ENCODE data around the gene CRYAB.

The CRYAB gene

DNA sequence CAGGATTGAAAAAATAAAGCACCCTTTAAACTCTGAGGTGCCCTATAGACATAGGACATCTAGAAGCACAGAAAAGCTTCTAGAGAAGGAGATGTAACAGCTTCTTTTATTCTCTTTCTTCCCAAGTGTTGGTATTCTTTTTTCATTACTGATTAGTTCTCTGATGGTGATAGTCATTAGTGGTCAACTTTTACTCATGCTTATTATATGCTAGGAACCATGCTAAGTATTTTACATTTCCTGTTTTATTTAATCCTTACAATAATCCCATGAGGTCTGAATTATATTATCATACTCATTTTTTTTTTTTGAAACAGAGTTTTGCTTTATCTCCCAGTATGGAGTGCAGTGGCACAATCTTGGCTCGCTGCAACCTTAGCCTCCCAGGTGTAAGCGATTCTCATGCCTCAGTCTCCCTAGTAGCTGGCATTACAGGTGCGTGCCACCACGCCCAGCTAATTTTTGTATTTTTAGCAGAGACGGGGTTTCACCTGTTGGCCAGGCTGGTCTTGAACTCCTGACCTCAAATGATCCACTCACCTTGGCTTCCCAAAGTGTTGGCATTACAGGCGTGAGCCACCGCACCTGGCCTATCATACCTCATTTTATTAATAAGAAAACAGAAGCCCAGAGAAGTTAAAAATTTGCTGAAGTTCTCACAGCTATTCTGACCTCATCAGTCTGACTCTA is 10.1 kb upstream of the CRYAB start:
- H3K4me3 Mint-ChIP-seq: no peak overlapping the region
- H3K36me3 Mint-ChIP-seq (ENCODE audit: low read depth): no peaks in the 10 kb centered on the region
- DNase-seq: no peak
- H3K9me3 Mint-ChIP-seq: no peaks in the 10 kb centered on the region
- H3K27me3 Mint-ChIP-seq: peaks cover 11% of the 10 kb centered on the region
- no peak overlapping the region for H3K27ac Mint-ChIP-seq
- peaks cover 9% of the 10 kb centered on the region for H3K4me1 Mint-ChIP-seq (ENCODE audit: low read depth)

DNA sequence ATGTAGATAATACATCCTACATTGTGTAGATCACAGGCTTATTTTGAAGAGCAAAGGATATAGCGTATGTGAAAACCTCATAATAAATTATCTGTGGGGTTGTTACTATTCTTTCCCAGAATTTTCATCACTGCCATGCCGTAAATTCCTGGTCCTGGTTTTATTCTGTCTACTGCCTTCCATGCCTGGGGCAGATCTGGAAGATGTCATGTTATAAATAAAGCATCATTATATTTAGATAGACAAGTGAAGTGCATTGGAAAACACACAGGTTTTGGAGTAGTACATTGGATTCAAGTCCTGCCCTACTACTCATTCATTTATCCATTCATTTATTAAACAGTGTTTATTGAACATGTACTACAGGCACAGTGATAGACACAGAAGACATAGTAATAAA is 9.3 kb upstream of the CRYAB start:
- Mint-ChIP-seq H3K9me3 (no peaks in the 10 kb centered on the region), H3K27me3 (peaks cover 19% of the 10 kb centered on the region), H3K27ac (no peak overlapping the region), H3K4me1 (ENCODE audit: low read depth) (peaks cover 3% of the 10 kb centered on the region), H3K36me3 (ENCODE audit: low read depth) (no peaks in the 10 kb centered on the region), H3K4me3 (no peak overlapping the region)
- DNase-seq: no peak

DNA sequence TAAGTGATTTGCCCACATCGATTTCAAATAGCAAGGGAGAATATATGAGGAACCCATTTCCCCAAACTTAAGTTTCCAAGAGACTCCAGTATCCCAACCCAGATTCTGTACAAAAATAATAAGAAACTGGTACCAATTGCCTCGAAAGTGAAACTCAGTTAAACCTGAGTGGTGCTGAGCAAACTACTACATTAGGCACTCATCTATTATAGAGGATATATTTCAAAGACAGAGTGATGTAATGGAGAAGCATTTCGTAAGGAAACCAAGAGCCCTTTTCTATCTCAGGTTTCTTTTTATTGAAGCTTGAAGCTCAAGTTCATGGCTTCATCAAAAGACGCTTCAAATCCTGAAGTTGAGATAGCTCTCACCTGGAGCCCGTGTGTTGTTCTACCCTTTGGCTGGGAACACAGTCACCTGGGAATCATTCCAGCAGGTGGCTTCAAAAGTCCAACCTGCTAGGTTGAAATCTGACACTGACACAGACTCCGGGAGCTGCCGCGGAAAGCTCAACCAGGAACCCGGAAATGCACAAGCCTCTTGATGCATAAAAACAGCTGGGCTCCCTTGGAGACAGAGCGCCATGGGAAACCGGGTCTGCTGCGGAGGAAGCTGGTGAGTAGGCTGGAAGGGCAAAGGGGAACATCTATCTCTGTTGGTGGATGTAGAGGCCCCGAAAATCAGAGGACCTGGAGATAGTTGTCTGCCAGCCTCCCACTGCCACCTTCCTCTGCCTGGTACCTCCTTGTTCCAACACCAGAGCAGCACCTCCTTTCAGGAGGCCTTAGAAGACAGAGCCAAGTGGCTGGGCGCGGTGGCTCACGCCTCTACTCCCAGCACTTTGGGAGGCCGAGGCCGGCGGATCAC is 7.1 kb upstream of the CRYAB start, which contains the start of gene C11orf52:
TSS of gene C11orf52 (plus strand) at position 524 of the 867 bp plus-strand sequence. CDS start at position 584, 60 bp downstream.
- Mint-ChIP-seq H3K27me3 (peaks cover 33% of the 10 kb centered on the region), H3K27ac (peak within 1 kb of the TSS; percentile 9), H3K4me1 (ENCODE audit: low read depth) (no peaks in the 10 kb centered on the region), H3K4me3 (no peak within 1 kb of the TSS), H3K36me3 (ENCODE audit: low read depth) (no peaks in the 10 kb centered on the region), H3K9me3 (no peaks in the 10 kb centered on the region)
- DNase-seq: no peak

DNA sequence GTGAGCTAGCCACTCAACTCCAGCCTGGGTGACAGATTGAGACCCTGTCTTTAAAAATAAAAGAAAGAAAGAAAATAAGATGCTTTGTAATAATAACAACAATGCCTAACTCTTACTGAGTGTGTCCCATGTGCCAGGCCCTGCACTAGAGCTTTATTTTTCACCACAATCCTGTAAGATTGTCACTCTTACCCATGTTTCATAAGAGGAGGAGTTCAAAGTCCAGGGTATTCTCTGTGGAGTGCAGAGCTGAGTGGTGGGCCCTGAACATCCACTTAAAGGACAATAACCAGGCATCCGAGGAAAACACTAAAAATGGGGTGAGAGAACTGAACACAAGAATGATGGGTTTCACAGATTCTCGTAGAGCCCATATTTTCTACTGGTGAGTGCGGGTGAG is 6.2 kb upstream of the CRYAB start:
- Mint-ChIP-seq H3K4me3 (no peak overlapping the region), H3K4me1 (ENCODE audit: low read depth) (no peaks in the 10 kb centered on the region), H3K36me3 (ENCODE audit: low read depth) (no peaks in the 10 kb centered on the region), H3K27me3 (peaks cover 41% of the 10 kb centered on the region), H3K9me3 (no peaks in the 10 kb centered on the region), H3K27ac (peak overlapping the region; percentile 9)
- no peak for DNase-seq

DNA sequence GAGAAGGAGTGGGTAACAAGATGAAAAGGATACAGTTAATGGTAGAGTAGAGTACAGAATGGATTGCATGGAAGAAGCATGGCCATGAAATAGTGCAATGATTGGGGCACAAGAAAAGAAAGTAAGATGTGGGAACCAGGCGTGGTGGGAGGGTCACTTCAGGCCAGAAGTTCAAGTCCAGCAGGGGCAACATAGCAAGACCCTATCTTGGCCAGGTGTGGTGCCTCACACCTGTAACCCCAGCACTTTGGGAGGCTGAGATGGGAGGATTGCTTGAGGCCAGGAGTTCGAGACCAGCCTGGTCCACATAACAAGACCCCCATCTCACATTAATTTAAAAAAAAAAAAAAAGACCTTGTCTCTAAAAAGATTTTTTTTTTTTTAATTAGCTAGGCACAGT is 5.7 kb upstream of the CRYAB start:
- Mint-ChIP-seq H3K9me3 (no peaks in the 10 kb centered on the region), H3K4me3 (no peak overlapping the region), H3K36me3 (ENCODE audit: low read depth) (no peaks in the 10 kb centered on the region), H3K4me1 (ENCODE audit: low read depth) (no peaks in the 10 kb centered on the region), H3K27me3 (peaks cover 42% of the 10 kb centered on the region), H3K27ac (no peak overlapping the region)
- no peak for DNase-seq

DNA sequence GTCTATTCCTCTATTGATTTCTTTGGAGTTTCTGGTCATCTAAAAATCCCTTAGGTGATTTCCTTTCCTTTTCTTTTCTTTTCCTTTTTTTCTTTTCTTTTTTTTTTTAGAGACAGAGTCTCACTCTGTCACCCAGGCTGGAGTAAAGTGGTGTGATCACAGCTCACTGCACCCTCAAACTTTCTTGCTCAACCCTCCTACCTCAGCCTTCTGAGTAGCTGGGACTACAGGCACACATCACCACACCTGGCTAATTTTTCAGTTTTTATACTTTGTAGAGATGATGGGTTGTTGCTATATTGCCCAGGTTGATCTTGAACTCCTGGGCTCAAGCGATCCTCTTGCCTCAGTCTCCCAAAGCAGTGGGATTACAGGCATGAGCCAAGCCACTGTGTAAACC is 5.2 kb upstream of the CRYAB start:
- DNase-seq: no peak
- Mint-ChIP-seq H3K27me3 (peaks cover 47% of the 10 kb centered on the region), H3K4me1 (ENCODE audit: low read depth) (no peaks in the 10 kb centered on the region), H3K36me3 (ENCODE audit: low read depth) (no peaks in the 10 kb centered on the region), H3K9me3 (no peaks in the 10 kb centered on the region), H3K4me3 (no peak overlapping the region), H3K27ac (no peak overlapping the region)

DNA sequence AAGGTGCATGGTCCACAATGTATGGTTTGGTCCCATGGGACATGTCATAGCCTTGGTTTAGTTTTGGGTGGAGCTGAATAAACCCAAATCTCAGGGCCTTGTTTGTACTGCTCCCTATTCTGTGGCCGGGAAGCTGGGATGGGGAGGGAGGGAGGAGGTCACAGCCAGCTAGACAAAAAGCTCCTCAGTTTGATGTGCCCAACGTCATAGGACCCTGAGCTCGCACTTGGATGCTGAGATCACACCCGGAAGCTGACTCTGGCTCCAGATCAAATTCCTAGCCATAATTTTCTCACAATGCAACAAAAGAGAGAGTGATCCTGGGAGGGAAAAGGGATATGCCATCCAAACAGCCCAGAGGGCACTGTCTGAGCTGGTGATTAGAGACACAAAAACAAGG is 2.4 kb upstream of the CRYAB start:
- no peaks in the 10 kb centered on the region for H3K4me1 Mint-ChIP-seq (ENCODE audit: low read depth)
- H3K27me3 Mint-ChIP-seq: peaks cover 58% of the 10 kb centered on the region
- no peak overlapping the region for H3K4me3 Mint-ChIP-seq
- no peak overlapping the region for H3K27ac Mint-ChIP-seq
- no peak for DNase-seq
- H3K36me3 Mint-ChIP-seq (ENCODE audit: low read depth): no peaks in the 10 kb centered on the region
- no peaks in the 10 kb centered on the region for H3K9me3 Mint-ChIP-seq

DNA sequence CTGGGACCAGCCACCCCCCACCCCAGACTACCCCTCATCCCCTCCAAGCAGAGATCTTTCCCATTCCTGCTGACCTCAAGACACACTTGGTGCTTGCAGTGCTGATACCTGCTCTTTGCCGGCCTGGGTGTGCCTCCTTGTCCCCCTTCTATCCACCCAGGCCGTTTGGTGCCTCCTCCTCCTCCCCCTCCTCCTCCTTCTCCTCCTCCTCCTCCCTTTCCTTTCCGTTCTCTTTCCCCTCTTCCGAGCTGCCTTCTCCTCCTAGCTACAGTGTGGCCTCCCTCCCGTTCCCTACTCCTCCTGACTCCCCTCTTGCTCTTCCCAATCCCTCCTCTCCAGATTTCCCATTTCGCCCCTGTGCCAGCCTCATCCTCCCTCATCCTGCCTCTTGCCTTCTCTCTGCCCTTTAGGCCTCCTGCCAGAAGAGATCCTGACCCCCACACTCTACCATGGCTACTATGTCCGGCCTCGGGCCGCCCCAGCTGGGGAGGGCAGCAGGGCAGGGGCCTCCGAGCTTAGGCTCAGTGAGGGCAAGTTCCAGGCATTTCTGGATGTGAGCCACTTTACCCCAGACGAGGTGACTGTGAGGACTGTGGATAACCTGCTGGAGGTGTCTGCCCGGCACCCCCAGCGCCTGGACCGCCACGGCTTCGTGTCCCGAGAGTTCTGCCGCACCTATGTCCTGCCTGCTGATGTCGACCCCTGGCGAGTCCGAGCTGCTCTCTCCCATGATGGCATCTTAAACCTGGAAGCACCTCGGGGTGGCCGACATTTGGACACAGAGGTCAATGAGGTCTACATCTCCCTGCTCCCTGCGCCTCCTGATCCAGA is 1.7 kb upstream of the CRYAB start:
- peaks cover 57% of the 10 kb centered on the region for H3K27me3 Mint-ChIP-seq
- H3K36me3 Mint-ChIP-seq (ENCODE audit: low read depth): no peaks in the 10 kb centered on the region
- no peaks in the 10 kb centered on the region for H3K9me3 Mint-ChIP-seq
- no peak overlapping the region for H3K27ac Mint-ChIP-seq
- no peak for DNase-seq
- no peaks in the 10 kb centered on the region for H3K4me1 Mint-ChIP-seq (ENCODE audit: low read depth)
- H3K4me3 Mint-ChIP-seq: no peak overlapping the region

DNA sequence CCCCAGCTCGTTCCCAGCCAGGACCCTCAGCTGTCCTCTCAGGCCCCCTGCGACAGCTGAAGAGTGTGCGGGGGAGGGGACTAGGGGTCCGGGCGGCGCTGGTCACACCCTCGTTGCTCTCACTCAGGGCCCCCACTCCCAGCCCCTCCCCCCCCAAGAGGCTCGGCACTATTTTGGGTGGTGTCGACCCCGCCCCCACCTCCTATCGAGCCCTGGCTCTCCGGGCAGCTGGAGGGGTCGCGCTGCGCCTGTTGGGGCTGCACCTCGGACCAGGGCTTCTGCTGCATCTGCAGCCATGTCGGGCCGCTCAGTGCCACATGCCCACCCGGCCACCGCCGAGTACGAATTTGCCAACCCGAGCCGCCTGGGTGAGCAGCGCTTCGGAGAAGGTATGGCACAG is 965 bp upstream of the CRYAB start, which contains the start of gene HSPB2:
TSS of gene HSPB2 (plus strand) at position 200 of the 400 bp plus-strand sequence. CDS start at position 296, 96 bp downstream.
- no peaks in the 10 kb centered on the region for H3K9me3 Mint-ChIP-seq
- H3K4me3 Mint-ChIP-seq: no peak within 1 kb of the TSS
- H3K27me3 Mint-ChIP-seq: peaks cover 52% of the 10 kb centered on the region
- H3K4me1 Mint-ChIP-seq (ENCODE audit: low read depth): no peaks in the 10 kb centered on the region
- H3K27ac Mint-ChIP-seq: no peak within 1 kb of the TSS
- H3K36me3 Mint-ChIP-seq (ENCODE audit: low read depth): no peaks in the 10 kb centered on the region
- DNase-seq: no peak

DNA sequence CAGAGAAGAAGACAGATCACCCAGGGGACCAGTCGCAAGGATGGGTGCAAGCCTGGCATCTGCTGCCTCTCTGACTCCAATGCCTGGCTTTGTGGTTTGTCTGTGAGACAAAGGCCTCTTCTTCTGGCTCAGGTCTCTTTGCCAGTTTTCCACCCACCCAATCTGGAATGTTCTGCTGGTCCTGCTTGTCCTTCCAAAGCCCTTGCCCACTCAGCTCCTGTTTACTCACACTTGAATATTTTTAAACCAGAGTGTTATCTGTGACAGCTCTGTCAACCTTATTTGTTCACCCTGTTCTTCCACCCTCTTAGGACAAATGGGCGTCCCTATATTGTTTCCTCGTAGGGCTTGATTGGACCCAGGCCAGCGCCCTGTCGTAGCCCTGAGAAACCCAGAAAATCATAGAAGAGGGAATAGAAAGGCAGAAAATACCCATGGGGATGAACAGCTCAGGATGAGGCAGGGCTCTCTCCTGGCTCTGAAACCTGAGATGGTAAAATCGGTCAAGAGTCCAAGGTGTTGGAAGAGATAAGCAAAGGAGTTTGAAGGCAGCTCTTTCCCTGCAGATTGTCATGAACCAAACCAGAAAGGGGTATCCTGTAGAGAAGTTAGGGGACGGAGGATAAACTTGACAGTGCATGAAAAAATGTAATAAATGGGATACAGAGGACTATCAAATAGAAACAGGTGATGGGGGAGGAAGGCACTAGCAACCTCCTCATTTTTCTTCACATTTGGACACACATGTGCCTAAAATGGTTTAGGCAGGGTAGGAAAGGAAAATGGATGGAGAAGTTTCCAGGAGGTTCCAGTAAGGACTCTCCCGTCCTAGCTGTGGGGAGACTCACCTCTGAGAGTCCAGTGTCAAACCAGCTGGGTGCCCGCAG is 651 bp downstream of the CRYAB start:
- Mint-ChIP-seq H3K36me3 (ENCODE audit: low read depth) (no peaks in the 10 kb centered on the region), H3K4me1 (ENCODE audit: low read depth) (no peaks in the 10 kb centered on the region), H3K4me3 (no peak overlapping the region), H3K27ac (no peak overlapping the region), H3K9me3 (no peaks in the 10 kb centered on the region), H3K27me3 (peaks cover 39% of the 10 kb centered on the region)
- no peak for DNase-seq

DNA sequence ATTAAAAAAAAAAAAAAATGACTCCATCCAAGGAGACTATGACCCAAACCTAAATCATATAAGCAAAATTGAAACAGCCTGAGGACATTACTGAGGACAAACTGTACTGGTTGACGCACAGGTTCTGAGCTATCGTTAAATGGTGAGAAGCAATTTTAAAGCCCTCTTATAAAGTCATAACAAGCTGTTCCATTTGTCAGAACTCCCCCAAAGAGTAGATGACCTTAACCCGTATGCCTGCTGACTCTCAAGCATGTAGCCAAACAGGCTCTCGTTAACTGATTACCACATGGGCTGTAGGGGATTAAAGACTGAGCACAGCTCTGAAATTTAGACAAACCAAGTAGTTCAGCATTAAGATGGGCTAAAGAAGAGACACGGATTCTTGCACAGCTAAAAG is 2.2 kb downstream of the CRYAB start:
- Mint-ChIP-seq H3K4me3 (no peak overlapping the region), H3K36me3 (ENCODE audit: low read depth) (no peaks in the 10 kb centered on the region), H3K4me1 (ENCODE audit: low read depth) (no peaks in the 10 kb centered on the region), H3K27me3 (peaks cover 32% of the 10 kb centered on the region), H3K27ac (no peak overlapping the region), H3K9me3 (no peaks in the 10 kb centered on the region)
- no peak for DNase-seq

DNA sequence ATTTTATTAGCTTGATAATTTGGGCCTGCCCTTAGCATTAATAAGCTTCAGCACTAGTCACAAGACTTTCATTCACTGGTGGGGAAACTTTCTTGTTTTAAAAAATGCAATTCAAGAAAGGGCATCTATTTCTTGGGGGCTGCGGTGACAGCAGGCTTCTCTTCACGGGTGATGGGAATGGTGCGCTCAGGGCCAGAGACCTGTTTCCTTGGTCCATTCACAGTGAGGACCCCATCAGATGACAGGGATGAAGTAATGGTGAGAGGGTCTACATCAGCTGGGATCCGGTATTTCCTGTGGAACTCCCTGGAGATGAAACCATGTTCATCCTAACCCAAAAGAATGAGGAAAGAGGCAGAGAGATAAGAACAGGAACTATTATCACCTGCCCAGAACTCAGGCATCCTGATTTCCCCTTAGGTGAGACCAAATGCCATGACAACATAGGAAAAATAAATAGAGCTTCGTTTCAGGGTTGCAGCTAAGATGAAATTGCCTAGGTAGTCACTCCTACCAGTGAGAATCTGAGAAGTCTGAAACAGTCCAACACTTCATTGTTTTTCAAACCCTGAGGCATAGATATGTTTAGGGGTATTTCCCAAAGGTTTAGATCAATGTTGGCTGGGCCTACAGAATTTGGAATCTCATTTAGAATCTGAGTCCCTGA is 2.8 kb downstream of the CRYAB start:
- no peaks in the 10 kb centered on the region for H3K9me3 Mint-ChIP-seq
- no peaks in the 10 kb centered on the region for H3K4me1 Mint-ChIP-seq (ENCODE audit: low read depth)
- H3K27me3 Mint-ChIP-seq: peaks cover 27% of the 10 kb centered on the region
- DNase-seq: no peak
- H3K4me3 Mint-ChIP-seq: no peak overlapping the region
- H3K36me3 Mint-ChIP-seq (ENCODE audit: low read depth): no peaks in the 10 kb centered on the region
- no peak overlapping the region for H3K27ac Mint-ChIP-seq

DNA sequence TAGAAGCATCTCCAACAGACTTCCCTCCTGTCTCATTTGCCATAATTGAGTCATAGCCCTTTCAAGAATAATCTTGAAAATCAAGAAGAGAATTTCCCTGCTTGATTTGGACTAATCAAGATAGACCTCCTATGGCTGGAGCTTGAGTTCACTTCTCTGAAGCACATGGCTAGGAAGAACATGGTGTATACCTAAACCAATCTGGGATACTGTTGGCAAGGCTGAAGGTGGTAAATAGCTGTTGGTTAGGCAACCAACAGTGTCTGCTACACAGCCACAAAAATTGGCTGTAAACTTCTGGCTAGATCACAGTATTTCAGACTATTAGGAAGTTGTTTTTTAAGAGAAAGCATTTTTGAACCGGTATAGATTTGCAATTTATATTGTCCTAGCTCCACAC is 4.9 kb downstream of the CRYAB start:
- Mint-ChIP-seq H3K9me3 (no peaks in the 10 kb centered on the region), H3K27ac (no peak overlapping the region), H3K4me3 (no peak overlapping the region), H3K36me3 (ENCODE audit: low read depth) (no peaks in the 10 kb centered on the region), H3K27me3 (peaks cover 13% of the 10 kb centered on the region), H3K4me1 (ENCODE audit: low read depth) (no peaks in the 10 kb centered on the region)
- DNase-seq: no peak
